ENCODE results near the gene SLC37A1. TPM values are rescaled to one million over a fixed set of nuclear protein-coding genes. Genes with fewer than 3 reads are reported as not detected.

SLC37A1 gene
- total and polyA plus RNA-seq, 7 donors, result 2.3 to 98.5 (median 7.8) TPM

DNA sequence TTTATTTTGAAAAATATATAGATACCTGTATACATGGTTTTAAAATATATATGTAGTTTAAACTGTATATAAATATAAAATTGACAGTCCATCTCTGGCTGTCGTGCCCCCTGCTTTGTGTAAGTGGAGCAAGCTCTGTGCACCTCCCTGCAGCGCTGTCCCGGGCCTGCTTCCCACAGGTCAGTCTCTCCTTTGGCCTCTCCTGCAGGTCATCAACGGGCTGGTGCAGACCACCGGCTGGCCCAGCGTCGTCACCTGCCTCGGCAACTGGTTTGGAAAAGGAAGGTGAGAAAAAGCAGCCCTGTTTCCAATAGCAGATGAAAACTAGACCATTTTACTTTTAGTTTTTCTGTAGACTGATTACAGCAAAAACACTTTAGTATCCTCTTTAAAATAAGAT is 28.5 kb downstream of the SLC37A1 start:
- no peak overlapping the region for H3K4me3 ChIP-seq
- peak; percentile 26 for DNase-seq
- TF ChIP-seq POLR2AphosphoS5 (IDR thresholded peaks at IDR 0.05) (no peak), EP300 (IDR thresholded peaks at IDR 0.05) (no peak), CTCF (IDR thresholded peaks at IDR 0.05) (no peak), POLR2A (IDR thresholded peaks at IDR 0.05) (no peak)
- peaks cover 0 to 52% (median 2%) of the 10 kb centered on the region in 4 donors for H3K36me3 ChIP-seq
- H3K27ac ChIP-seq, result no peak overlapping the region
- intact Hi-C loops (cut with DNase I), result no loop called here
- 94 to 95% methylated on average over 8 of the region's 8 CpGs for WGBS, 2 donors
- no peaks in the 10 kb centered on the region for H3K4me1 ChIP-seq
- no peaks in the 10 kb centered on the region for H3K9me3 ChIP-seq
- no peaks in the 10 kb centered on the region for H3K27me3 ChIP-seq

DNA sequence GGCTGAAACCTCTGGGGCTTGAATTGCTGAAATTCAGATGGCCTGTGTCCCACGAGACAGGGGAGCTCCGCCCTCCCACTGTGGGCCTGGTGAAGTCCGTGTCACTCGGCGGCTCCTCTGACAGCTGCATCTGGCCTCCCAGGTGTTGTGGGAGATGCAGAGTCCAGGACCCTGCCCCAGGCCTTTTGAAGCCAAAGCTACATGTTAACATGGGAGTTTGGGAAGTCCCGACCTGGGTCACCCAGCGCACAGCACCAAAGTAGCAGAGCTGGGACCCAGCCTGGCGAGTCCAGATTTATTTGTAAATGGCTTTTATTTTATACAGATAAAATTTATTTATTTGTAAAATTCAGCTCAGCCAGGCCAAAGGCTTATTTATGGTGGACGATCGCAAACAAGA is 28.9 kb downstream of the SLC37A1 start:
- Histone ChIP-seq H3K9me3 (no peaks in the 10 kb centered on the region), H3K27me3 (no peaks in the 10 kb centered on the region), H3K27ac (no peak overlapping the region), H3K4me1 (no peaks in the 10 kb centered on the region), H3K4me3 (no peak overlapping the region), H3K36me3 (peaks cover 0 to 56% (median 2%) of the 10 kb centered on the region in 4 donors)
- intact Hi-C loops (cut with DNase I), result no loop called here
- 92 to 94% methylated on average over 10 of the region's 10 CpGs for whole genome bisulfite sequencing, 2 donors
- no peak for TF ChIP-seq EP300 (IDR thresholded peaks at IDR 0.05)
- TF ChIP-seq POLR2AphosphoS5 (IDR thresholded peaks at IDR 0.05), result no peak
- no peak for TF ChIP-seq CTCF (IDR thresholded peaks at IDR 0.05)
- TF ChIP-seq POLR2A (IDR thresholded peaks at IDR 0.05), result no peak
- DNase-seq, result peak; percentile 57

DNA sequence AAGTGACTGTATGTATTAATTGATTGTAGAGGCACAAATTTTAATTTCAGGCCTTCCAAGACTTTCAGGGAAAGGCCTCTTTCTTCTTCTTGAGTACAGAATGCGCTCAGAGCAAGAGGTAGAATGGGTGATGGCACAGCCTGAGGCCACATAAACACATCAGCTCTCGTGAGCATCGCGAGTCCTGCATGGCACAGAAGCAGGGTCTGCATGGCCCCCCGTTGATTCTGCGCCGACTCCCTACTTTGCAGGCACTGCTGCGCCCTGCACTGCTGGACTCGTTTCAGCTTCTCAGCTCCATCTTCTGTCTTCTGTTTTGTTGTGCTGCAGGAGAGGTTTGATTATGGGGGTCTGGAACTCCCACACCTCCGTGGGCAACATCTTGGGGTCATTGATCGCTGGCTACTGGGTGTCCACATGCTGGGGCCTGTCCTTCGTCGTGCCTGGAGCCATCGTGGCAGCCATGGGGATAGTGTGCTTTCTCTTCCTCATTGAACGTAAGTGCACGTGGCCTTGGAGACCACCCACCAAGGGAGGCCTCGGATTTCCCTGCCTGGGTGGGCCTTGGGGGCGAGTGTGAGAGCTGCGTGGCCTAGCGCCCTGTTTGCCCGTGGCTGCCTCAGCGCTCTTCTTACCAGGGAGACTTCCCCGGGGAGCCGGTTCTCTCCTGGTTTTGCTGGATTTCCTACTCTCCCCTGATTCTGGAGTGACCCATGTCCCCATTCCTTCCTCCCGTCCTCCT is 29.6 kb downstream of the SLC37A1 start:
- intact Hi-C loops (cut with DNase I), result no loop called here
- 93% methylated on average over 25 of the region's 25 CpGs for whole genome bisulfite sequencing, 2 donors

DNA sequence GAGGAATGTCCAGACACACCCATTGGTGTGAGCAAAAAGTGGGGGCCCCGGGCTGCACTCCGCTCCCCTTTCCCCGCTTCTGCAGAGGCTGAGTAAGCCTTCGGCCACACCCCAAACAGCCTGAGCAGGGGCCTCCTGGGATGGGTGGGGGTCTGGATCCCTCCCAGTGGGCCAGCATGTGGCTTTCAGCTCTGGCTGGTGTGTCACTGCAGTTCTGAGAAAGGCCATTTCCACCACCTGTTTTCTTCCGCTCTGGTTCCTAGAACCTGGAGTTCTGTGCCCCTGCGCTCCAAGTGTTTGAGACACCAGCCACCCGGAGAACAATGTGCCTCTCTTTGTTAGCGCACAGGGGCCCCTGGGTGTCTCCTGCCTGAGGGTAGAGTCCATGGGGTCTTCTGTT is 30.9 kb downstream of the SLC37A1 start:
- TF ChIP-seq POLR2AphosphoS5 (IDR thresholded peaks at IDR 0.05), result no peak
- TF ChIP-seq POLR2A (IDR thresholded peaks at IDR 0.05), result no peak
- no peak for TF ChIP-seq CTCF (IDR thresholded peaks at IDR 0.05)
- TF ChIP-seq EP300 (IDR thresholded peaks at IDR 0.05), result no peak
- no peaks in the 10 kb centered on the region for H3K27me3 ChIP-seq
- no peak overlapping the region for H3K4me3 ChIP-seq
- peak; percentile 27 for DNase-seq
- H3K4me1 ChIP-seq, result no peaks in the 10 kb centered on the region
- no peaks in the 10 kb centered on the region for H3K9me3 ChIP-seq
- H3K36me3 ChIP-seq, result peaks cover 0 to 63% (median 5%) of the 10 kb centered on the region in 4 donors
- H3K27ac ChIP-seq, result no peak overlapping the region
- 93 to 95% methylated on average over 8 of the region's 8 CpGs for WGBS, 2 donors
- intact Hi-C loops (cut with DNase I), result no loop called here

More for the DNA sequence above, 29.6 kb downstream of the SLC37A1 start:
- no peak for TF ChIP-seq POLR2AphosphoS5 (IDR thresholded peaks at IDR 0.05)
- TF ChIP-seq CTCF (IDR thresholded peaks at IDR 0.05), result no peak
- no peak for TF ChIP-seq POLR2A (IDR thresholded peaks at IDR 0.05)
- no peak for TF ChIP-seq EP300 (IDR thresholded peaks at IDR 0.05)
- H3K9me3 ChIP-seq, result no peaks in the 10 kb centered on the region
- DNase-seq, result peak; percentile 47
- peaks cover 0 to 63% (median 2%) of the 10 kb centered on the region in 4 donors for H3K36me3 ChIP-seq
- H3K4me1 ChIP-seq, result no peaks in the 10 kb centered on the region
- no peak overlapping the region for H3K27ac ChIP-seq
- no peaks in the 10 kb centered on the region for H3K27me3 ChIP-seq
- H3K4me3 ChIP-seq, result no peak overlapping the region

Data from sigmoid colon (tissue), 7 donors.